HEK293T (cell line): ENCODE data around the gene SIGLEC15.

Experiments used
- ARNT ChIP-seq: fragments of 450-650 bp; IDR thresholded peaks from 2 replicates; pipeline ENCODE4 v1.6.1; 2017; ENCODE audit warnings: mild to moderate bottlenecking
- BHLHE40 ChIP-seq: fragments of 450-650 bp; IDR thresholded peaks from 2 replicates; pipeline ENCODE4 v1.6.1; 2016; ENCODE audit warnings: mild to moderate bottlenecking, moderate library complexity, borderline replicate concordance
- CTBP1 ChIP-seq: fragments of 450-650 bp; IDR thresholded peaks from 2 replicates; pipeline ENCODE4 v1.6.1; 2016; ENCODE audit warnings: borderline replicate concordance
- ELF4 ChIP-seq: fragments of 450-650 bp; IDR thresholded peaks from 2 replicates; pipeline ENCODE4 v1.6.1; 2017; ENCODE audit warnings: antibody characterized with exemption
- FOXA1 ChIP-seq: fragments of 450-650 bp; IDR thresholded peaks from 2 replicates; pipeline ENCODE4 v1.6.1; 2016; ENCODE audit warnings: mild to moderate bottlenecking
- FOXK2 ChIP-seq: fragments of 450-650 bp; IDR thresholded peaks from 2 replicates; pipeline ENCODE4 v1.6.1; 2016; ENCODE audit warnings: mild to moderate bottlenecking
- FOXM1 ChIP-seq: fragments of 450-650 bp; IDR thresholded peaks from 2 replicates; pipeline ENCODE4 v1.6.1; 2017; ENCODE audit warnings: mild to moderate bottlenecking, borderline replicate concordance
- L3MBTL2 ChIP-seq: fragments of 450-650 bp; conservative IDR thresholded peaks from 2 replicates; pipeline ENCODE4 v1.6.1; 2016; ENCODE audit warnings: mild to moderate bottlenecking
- LEF1 ChIP-seq: fragments of 450-650 bp; IDR thresholded peaks from 2 replicates; pipeline ENCODE4 v1.6.1; 2017; ENCODE audit warnings: mild to moderate bottlenecking, borderline replicate concordance
- NFRKB ChIP-seq: fragments of 450-650 bp; IDR thresholded peaks from 2 replicates; pipeline ENCODE4 v1.6.1; 2016; ENCODE audit warnings: mild to moderate bottlenecking, moderate library complexity
- SP1 ChIP-seq: fragments of 450-650 bp; IDR thresholded peaks from 2 replicates; pipeline ENCODE4 v1.6.1; 2017
- SUZ12 ChIP-seq: fragments of 450-650 bp; IDR thresholded peaks from 2 replicates; pipeline ENCODE4 v1.6.1; 2016; ENCODE audit warnings: mild to moderate bottlenecking
- ZNF384 ChIP-seq: fragments of 450-650 bp; IDR thresholded peaks from 2 replicates; pipeline ENCODE4 v1.6.1; 2016
- TF ChIP-seq, protein P1 (sequence below): fragments of 450-650 bp; IDR thresholded peaks from 2 replicates; pipeline ENCODE4 v1.6.1; 2016

DNA sequence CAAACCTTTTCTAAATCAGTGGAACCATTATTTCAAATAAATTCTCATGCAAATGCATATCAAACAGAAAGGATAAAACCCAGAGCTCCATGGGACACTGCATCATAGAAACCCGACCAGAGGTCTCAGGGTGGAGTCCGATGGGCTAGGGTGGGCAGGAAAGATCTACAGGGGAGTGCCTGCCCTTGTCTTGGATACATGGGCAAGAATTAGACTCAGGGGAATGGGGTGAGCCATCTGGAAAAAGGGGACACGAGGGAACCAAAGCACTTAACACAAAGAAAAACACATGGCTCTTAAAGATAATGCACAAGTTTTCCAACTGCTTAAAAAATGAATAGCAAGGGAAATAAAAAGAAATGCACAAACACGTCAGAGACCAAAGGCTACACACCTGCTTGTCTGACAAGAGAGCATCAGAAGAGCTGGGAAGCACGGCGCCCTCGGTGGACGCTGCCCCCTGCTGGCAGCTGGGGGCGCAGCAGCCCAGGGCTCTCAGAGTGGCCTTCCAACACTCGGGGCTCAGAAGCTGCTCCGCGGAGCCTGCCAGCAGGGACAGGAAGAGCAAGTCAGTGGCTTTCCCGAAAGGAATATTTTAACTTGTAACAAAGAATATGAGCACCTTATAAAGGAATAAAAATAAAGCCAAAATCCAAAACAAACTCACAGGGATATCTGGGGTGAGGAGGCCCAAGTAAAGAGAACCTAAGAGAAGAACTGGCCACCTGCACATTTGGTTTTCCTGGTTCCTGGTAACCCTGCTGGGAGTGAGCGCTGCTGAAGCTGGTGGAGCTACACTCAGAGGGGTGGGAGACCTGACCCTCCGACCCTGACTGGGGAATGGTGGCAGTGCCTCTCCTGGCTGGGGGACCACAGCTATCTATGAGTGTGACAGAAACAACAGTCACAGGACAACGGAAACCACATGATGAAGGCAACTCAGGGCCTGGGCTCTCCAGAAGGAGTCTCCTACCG, 54.5 kb downstream of the SIGLEC15 start:
- no peak for TF ChIP-seq ARNT
- TF ChIP-seq FOXA1 = no peak
- no peak for TF ChIP-seq CTBP1
- TF ChIP-seq ZNF384 = no peak
- no peak for TF ChIP-seq SUZ12
- no peak for TF ChIP-seq LEF1
- TF ChIP-seq SP1 = no peak
- TF ChIP-seq ELF4 = no peak
- no peak for TF ChIP-seq NFRKB
- TF ChIP-seq FOXK2 = no peak
- TF ChIP-seq, protein P1, sequence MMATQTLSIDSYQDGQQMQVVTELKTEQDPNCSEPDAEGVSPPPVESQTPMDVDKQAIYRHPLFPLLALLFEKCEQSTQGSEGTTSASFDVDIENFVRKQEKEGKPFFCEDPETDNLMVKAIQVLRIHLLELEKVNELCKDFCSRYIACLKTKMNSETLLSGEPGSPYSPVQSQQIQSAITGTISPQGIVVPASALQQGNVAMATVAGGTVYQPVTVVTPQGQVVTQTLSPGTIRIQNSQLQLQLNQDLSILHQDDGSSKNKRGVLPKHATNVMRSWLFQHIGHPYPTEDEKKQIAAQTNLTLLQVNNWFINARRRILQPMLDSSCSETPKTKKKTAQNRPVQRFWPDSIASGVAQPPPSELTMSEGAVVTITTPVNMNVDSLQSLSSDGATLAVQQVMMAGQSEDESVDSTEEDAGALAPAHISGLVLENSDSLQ = no peak
- no peak for TF ChIP-seq L3MBTL2
- no peak for TF ChIP-seq BHLHE40
- no peak for TF ChIP-seq FOXM1
